Measurements from ENCODE around the gene FOXO6. TPM values are rescaled to one million over a fixed set of nuclear protein-coding genes. Genes with fewer than 3 reads are reported as not detected.

Gene FOXO6
- total and polyA plus RNA-seq, 10 of the 15 experiments (the other 5 are each of a cell fraction or from before 2014, with no cell fraction given), result 0.37 TPM; not detected in 9

DNA sequence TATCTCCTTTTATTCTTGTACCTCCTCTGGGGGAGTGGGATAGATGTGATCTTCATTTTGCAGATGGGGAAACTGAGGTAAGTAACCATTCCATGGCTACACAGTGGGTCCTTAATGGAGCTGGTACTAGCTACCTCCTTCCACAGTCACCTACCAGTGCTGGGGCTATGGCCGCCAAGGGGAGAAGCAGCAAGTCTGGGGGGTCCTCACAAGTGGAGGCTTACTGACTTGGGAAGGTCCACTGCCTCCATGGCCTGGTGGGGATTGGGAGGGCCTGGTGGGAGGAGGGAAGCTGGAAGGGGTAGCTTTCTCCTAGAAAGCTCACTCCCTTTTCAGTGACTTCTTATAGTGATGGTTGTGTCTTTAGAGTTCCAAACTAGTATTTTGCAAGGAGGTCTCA is 5.9 kb upstream of the FOXO6 start:
- intact Hi-C loops (cut with micrococcal nuclease; ENCODE audit: unreplicated experiment), result no loop called here
- FAIRE-seq (no peak), DNase-seq (ENCODE audit: low read depth, low spot score) (no peak), ATAC-seq (no peak)
- H3K4me2 ChIP-seq (ENCODE audit: control insufficient read depth, insufficient read depth), result no peak overlapping the region
- TF ChIP-seq PML (IDR thresholded peaks at IDR 0.05; ENCODE audit: low read length), result no peak
- TF ChIP-seq IRF4 (IDR thresholded peaks at IDR 0.05; ENCODE audit: low read depth, low read length), result no peak
- TF ChIP-seq ZBED1 (IDR thresholded peaks at IDR 0.05; ENCODE audit: borderline replicate concordance), result no peak
- TF ChIP-seq RELA (IDR thresholded peaks at IDR 0.05; ENCODE audit: borderline replicate concordance, partially characterized antibody), result no peak
- TF ChIP-seq, protein P1, sequence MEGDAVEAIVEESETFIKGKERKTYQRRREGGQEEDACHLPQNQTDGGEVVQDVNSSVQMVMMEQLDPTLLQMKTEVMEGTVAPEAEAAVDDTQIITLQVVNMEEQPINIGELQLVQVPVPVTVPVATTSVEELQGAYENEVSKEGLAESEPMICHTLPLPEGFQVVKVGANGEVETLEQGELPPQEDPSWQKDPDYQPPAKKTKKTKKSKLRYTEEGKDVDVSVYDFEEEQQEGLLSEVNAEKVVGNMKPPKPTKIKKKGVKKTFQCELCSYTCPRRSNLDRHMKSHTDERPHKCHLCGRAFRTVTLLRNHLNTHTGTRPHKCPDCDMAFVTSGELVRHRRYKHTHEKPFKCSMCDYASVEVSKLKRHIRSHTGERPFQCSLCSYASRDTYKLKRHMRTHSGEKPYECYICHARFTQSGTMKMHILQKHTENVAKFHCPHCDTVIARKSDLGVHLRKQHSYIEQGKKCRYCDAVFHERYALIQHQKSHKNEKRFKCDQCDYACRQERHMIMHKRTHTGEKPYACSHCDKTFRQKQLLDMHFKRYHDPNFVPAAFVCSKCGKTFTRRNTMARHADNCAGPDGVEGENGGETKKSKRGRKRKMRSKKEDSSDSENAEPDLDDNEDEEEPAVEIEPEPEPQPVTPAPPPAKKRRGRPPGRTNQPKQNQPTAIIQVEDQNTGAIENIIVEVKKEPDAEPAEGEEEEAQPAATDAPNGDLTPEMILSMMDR (IDR thresholded peaks at IDR 0.05 in 2 of 3, conservative IDR thresholded peaks at IDR 0.05 in 1 of 3; ENCODE audit: control insufficient read depth in 2 of 3, extremely low read depth in 1 of 3, insufficient read depth in 1 of 3, low read depth in 3 of 3, low read length in 3 of 3), result no peak
- TF ChIP-seq RAD21 (IDR thresholded peaks at IDR 0.05; ENCODE audit: insufficient read depth, low read depth, low read length), result no peak
- no peak for TF ChIP-seq E2F8 (IDR thresholded peaks at IDR 0.05; ENCODE audit: low read depth, partially characterized antibody)
- TF ChIP-seq, protein P2, sequence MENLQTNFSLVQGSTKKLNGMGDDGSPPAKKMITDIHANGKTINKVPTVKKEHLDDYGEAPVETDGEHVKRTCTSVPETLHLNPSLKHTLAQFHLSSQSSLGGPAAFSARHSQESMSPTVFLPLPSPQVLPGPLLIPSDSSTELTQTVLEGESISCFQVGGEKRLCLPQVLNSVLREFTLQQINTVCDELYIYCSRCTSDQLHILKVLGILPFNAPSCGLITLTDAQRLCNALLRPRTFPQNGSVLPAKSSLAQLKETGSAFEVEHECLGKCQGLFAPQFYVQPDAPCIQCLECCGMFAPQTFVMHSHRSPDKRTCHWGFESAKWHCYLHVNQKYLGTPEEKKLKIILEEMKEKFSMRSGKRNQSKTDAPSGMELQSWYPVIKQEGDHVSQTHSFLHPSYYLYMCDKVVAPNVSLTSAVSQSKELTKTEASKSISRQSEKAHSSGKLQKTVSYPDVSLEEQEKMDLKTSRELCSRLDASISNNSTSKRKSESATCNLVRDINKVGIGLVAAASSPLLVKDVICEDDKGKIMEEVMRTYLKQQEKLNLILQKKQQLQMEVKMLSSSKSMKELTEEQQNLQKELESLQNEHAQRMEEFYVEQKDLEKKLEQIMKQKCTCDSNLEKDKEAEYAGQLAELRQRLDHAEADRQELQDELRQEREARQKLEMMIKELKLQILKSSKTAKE (IDR thresholded peaks at IDR 0.05; ENCODE audit: low read depth, poor library complexity, severe bottlenecking), result no peak
- no peak for TF ChIP-seq CREM (IDR thresholded peaks at IDR 0.05; ENCODE audit: low read depth)
- no peak for TF ChIP-seq STAT1 (conservative IDR thresholded peaks at IDR 0.05)
- no peak for TF ChIP-seq CHD2 (IDR thresholded peaks at IDR 0.05; ENCODE audit: borderline replicate concordance, low read depth, low read length)
- no peak overlapping the region for H2AFZ ChIP-seq (ENCODE audit: control insufficient read depth, low read depth, low read length)
- 57% methylated on average over 1 of the region's 1 CpG for WGBS (ENCODE audit: insufficient coverage, insufficient replicate concordance, low lambda C conversion rate, missing lambda C conversion rate)
- POLR2A ChIA-PET, result interaction anchor here (0.8 kb wide), 1 partner anchor 9 kb away, joined by 3 read pairs; no protein-coding TSS in a partner anchor
- H4K20me1 ChIP-seq (ENCODE audit: control insufficient read depth, insufficient read depth), result no peaks in the 10 kb centered on the region
- in situ Hi-C loops (cut with MboI), result no loop called here
- SMC1A ChIA-PET (ENCODE audit: uncharacterized antibody, unreplicated experiment), result interaction anchor here (1.8 kb wide), 1 partner anchor 9 kb away, joined by 7 read pairs; no protein-coding TSS in a partner anchor
- CTCF ChIA-PET, result interaction anchor here (1.0 to 2.0 kb wide), 3 partner anchors 11 to 33 kb away, joined by 3 to 7 read pairs (median 4); no protein-coding TSS in a partner anchor
- no peak overlapping the region for H3K27ac ChIP-seq (ENCODE audit: control insufficient read depth, insufficient read depth)
- no peaks in the 10 kb centered on the region for H3K27me3 ChIP-seq (replicated peaks in 1 of 2; ENCODE audit: control insufficient read depth in 2 of 2, insufficient read depth in 2 of 2, low read length in 1 of 2)
- H3K79me2 ChIP-seq (ENCODE audit: control insufficient read depth, insufficient read depth, low read length), result no peaks in the 10 kb centered on the region
- peaks cover 10% of the 10 kb centered on the region; the same call in 1 of the 2 replicates for H3K4me1 ChIP-seq (ENCODE audit: control insufficient read depth, insufficient read depth, low read length)
- RAD21 ChIA-PET (ENCODE audit: unreplicated experiment), result interaction anchor here (0.7 to 2.0 kb wide), 3 partner anchors 10 to 46 kb away, joined by 3 to 6 read pairs (median 4); no protein-coding TSS in a partner anchor
- no peak overlapping the region for H3K9ac ChIP-seq (ENCODE audit: control insufficient read depth, insufficient read depth, low read length)
- BruUV-seq (replicated peaks), result no TSS peak
- no peaks in the 10 kb centered on the region for H3K36me3 ChIP-seq (ENCODE audit: control insufficient read depth in 2 of 2, insufficient read depth in 2 of 2, low read length in 1 of 2)
- no peaks in the 10 kb centered on the region; the same call in 2 of the 3 replicates for H3K9me3 ChIP-seq (replicated peaks; ENCODE audit: control insufficient read depth, insufficient read depth, low read length)
- no peak overlapping the region for H3K4me3 ChIP-seq
